Body of pancreas (tissue), 4 donors: Measurements from ENCODE around the gene EDN2. TPM values are rescaled to one million over a fixed set of nuclear protein-coding genes. Genes with fewer than 3 reads are reported as not detected.
A peak's percentile ranks its signal among the peaks of the same experiment; 100 is the strongest.

Source experiments
- ATAC-seq: fragments of 150-250 bp; one replicate; pipeline ENCODE4 v1.9.1; 2016
- DNase-seq, 4 donors: peaks; one replicate each; pipeline ENCODE4 v3.0.0-alpha.2; 2019
- H3K27ac ChIP-seq, 4 donors: fragments of 200-600 bp; sonication (generic); 1 replicate in 3 of 4; 2 replicates in 1 of 4; pipeline versions ENCODE4 v1.5.1 to v1.6.1; 2016 to 2019; ENCODE audit warnings: mild to moderate bottlenecking in 1 of 4, mixed read lengths in 1 of 4, moderate library complexity in 1 of 4
- H3K27me3 ChIP-seq, 2 donors: fragments of 200-600 bp; sonication (generic); one replicate each; pipeline ENCODE4 v1.6.0; 2016; ENCODE audit warnings: mild to moderate bottlenecking in 1 of 2
- H3K36me3 ChIP-seq, 2 donors: fragments of 200-600 bp; sonication (generic); replicated peaks in 1 of 2; 2 replicates each; pipeline ENCODE4 v1.5.1; 2016; ENCODE audit warnings: low read depth in 2 of 2; ENCODE audit not compliant: insufficient read depth in 1 of 2
- H3K4me1 ChIP-seq: fragments of 200-600 bp; sonication (generic); one replicate; pipeline ENCODE4 v1.6.0; 2016
- H3K4me3 ChIP-seq, 2 donors: fragments of 200-600 bp; sonication (generic); 1 replicate in 1 of 2; 2 replicates in 1 of 2; pipeline ENCODE4 v1.5.1; 2016 to 2019
- H3K9me3 ChIP-seq, 3 donors: fragments of 200-600 bp; sonication (generic); 1 replicate in 2 of 3; 2 replicates in 1 of 3; pipeline ENCODE4 v1.5.1; 2016
- POLR2A ChIP-seq, 3 donors: fragments of 450-650 bp; IDR thresholded peaks; one replicate each; pipeline ENCODE4 v1.6.1; 2016; ENCODE audit warnings: antibody characterized with exemption in 3 of 3, mild to moderate bottlenecking in 2 of 3
- WGBS, 2 donors: methylation state at CpG; one replicate each; pipeline ENCODE4 v1.1.5; 2017; 5-methylcytosine and 5-hydroxymethylcytosine counted together
- intact Hi-C: fragments of 100-400 bp; cut with DNase I; formaldehyde crosslinking; loops from one replicate; pipeline ENCODE4 v1.15.1; 2023
- total RNA-seq, 2 donors: library from RNA; depleted of rRNA; stranded (reverse); fragments of >200 nt; gene quantifications; one replicate each; pipeline ENCODE4 v1.1.0, GENCODE V29; 2016
- TF ChIP-seq, protein P1 (sequence below), 7 experiments: fragments of 450-650 bp in 4 of 7; fragments of 200-600 bp in 3 of 7; sonication (generic) in 3 of 7; IDR thresholded peaks; one replicate each; pipeline ENCODE4 v1.5.1; 2016 to 2019; ENCODE audit warnings: antibody characterized with exemption in 7 of 7

The EDN2 gene
- total RNA-seq, 2 donors from 2014 or later = 3.6 TPM

DNA sequence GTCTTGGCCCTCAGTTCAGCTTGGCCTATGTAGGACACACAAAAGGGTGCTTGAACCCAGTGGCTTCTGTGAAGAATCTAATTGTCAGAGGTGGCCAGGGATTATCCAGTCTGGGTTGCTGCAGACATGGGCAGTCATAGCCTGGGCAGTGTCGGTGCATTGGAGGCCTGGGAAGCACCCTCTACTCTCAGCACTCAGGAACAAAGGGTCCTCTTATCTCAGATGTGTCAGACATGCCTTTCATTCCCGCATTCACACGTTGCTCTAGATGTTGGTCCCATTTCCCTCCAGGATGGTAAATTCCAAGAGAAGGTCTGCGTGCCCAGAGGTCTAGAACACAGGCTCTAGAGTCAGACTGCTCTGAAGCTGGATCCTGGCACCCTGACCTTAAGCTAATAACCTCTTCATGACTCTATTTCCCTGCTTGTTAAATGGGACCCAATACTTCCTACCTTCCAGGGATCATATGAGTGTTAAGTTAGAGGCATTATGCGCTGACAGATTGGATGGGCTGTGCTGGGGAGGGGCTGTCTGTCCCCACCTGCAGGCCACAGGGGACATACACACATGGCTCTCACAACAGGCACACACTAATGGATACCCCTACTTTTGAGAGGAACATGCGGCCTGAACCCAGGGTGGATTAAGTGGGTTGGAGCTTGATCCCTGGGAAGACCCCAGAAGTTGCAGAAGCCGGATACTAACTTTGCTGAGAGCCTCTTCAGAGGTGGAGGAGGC is 16.5 kb upstream of the EDN2 start:
- TF ChIP-seq, protein P1, sequence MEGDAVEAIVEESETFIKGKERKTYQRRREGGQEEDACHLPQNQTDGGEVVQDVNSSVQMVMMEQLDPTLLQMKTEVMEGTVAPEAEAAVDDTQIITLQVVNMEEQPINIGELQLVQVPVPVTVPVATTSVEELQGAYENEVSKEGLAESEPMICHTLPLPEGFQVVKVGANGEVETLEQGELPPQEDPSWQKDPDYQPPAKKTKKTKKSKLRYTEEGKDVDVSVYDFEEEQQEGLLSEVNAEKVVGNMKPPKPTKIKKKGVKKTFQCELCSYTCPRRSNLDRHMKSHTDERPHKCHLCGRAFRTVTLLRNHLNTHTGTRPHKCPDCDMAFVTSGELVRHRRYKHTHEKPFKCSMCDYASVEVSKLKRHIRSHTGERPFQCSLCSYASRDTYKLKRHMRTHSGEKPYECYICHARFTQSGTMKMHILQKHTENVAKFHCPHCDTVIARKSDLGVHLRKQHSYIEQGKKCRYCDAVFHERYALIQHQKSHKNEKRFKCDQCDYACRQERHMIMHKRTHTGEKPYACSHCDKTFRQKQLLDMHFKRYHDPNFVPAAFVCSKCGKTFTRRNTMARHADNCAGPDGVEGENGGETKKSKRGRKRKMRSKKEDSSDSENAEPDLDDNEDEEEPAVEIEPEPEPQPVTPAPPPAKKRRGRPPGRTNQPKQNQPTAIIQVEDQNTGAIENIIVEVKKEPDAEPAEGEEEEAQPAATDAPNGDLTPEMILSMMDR (IDR thresholded peaks at IDR 0.05) = no peak
- no peak for TF ChIP-seq POLR2A (IDR thresholded peaks at IDR 0.05)
- Histone ChIP-seq H3K9me3 (no peaks in the 10 kb centered on the region), H3K27ac (peak overlapping the region; percentile 80 to 90 (median 86)), H3K36me3 (no peaks in the 10 kb centered on the region), H3K27me3 (no peaks in the 10 kb centered on the region), H3K4me3 (no peak overlapping the region), H3K4me1 (peaks cover 69% of the 10 kb centered on the region)
- DNase-seq (no peak), ATAC-seq (peak; percentile 23)
- 48 to 57% methylated on average over 7 of the region's 7 CpGs for WGBS, 2 donors
- intact Hi-C loops = no loop called here

DNA sequence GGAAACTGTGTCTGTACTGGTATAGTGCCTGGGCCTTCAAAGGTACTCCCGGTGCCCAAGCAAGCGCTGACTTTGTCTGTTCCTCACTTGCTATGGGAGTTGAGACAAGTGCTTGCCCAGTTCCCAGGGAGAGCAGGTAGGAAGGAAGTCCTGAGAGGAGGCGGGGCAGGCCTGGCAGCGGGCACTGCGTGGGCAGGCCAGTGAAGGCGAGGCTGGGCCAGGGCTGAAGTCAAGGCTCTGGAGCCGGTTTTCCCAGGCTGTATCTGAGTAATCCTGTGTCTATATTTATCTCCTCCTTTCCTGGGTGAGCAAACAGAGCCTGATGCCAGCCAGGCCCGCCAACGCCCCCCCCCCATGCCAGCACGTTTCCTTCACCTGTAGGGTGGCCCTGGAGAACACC is 15.9 kb upstream of the EDN2 start:
- intact Hi-C loops = no loop called here
- peak; percentile 84 for ATAC-seq
- Histone ChIP-seq H3K27ac (peak overlapping the region; percentile 80 to 90 (median 86)), H3K9me3 (no peaks in the 10 kb centered on the region), H3K36me3 (no peaks in the 10 kb centered on the region), H3K4me3 (no peak overlapping the region), H3K4me1 (peaks cover 74% of the 10 kb centered on the region), H3K27me3 (no peaks in the 10 kb centered on the region)
- 8 to 45% methylated on average over 4 to 10 of the region's 10 CpGs for WGBS, 2 donors
- DNase-seq = peak; percentile 92 to 97 (median 96)
- TF ChIP-seq, protein P1 (IDR thresholded peaks at IDR 0.05) = peak in 2 of 7 experiments; percentile 6 to 14
- peak in 2 of 3 donors; percentile 55 to 61 for TF ChIP-seq POLR2A (IDR thresholded peaks at IDR 0.05)

DNA sequence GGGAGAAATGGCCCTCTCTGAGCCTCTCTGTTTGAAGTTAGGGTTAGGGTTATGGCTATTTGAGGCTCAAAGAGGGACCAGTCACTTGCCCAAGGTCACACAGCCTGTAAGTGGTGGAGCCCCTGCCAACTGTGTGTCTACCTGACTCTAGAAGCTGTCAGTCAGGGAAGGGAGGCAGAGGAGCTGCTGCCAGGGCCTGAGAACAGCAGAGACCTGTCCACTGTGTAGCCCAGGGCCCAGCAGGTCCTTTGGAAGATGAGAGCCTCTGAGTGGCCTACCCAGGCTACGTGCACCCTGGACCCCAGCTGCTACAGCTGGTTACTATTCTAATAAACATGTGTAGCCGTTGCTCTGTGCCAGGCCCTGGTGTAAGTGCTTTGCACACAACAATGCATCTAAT is 15.1 kb upstream of the EDN2 start:
- 18 to 34% methylated on average over 2 of the region's 2 CpGs for WGBS, 2 donors
- intact Hi-C loops = no loop called here
- no peak for ATAC-seq

DNA sequence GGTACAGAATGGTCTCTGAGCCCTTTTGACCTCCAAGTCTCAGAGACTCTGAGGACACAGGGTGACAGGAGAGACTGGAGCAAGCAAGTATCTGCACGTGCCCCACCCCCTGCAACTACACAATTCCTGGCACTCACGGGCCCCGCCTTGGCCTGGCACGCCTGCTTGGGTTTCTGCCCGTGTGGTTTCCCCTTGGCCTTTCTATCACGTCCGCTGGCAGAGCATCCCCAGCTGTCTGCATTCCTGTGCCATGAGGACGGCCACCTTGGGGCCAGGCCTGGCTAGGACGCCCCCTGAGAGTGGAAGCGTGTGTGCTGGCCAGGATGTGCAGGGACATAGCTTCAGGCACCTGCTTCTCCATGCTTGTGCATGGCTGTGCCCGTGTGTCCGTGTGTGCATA is 14.3 kb upstream of the EDN2 start:
- ATAC-seq (peak; percentile 12), DNase-seq (peak; percentile 69 to 83 (median 78))
- no peaks in the 10 kb centered on the region for H3K27me3 ChIP-seq
- peaks cover 80% of the 10 kb centered on the region for H3K4me1 ChIP-seq
- intact Hi-C loops = no loop called here
- H3K27ac ChIP-seq = peak overlapping the region; percentile 48 to 90 (median 86)
- H3K9me3 ChIP-seq = no peaks in the 10 kb centered on the region
- H3K4me3 ChIP-seq = no peak overlapping the region
- no peaks in the 10 kb centered on the region for H3K36me3 ChIP-seq
- WGBS, 2 donors = 29 to 57% methylated on average over 7 to 12 of the region's 12 CpGs
- peak in 2 of 3 donors; percentile 9 to 18 for TF ChIP-seq POLR2A (IDR thresholded peaks at IDR 0.05)
- TF ChIP-seq, protein P1 (IDR thresholded peaks at IDR 0.05) = no peak

More for the DNA sequence above, 15.1 kb upstream of the EDN2 start:
- Histone ChIP-seq H3K9me3 (no peaks in the 10 kb centered on the region), H3K27ac (peak overlapping the region; percentile 48 to 90 (median 86)), H3K4me3 (no peak overlapping the region), H3K4me1 (peaks cover 80% of the 10 kb centered on the region), H3K36me3 (no peaks in the 10 kb centered on the region), H3K27me3 (no peaks in the 10 kb centered on the region)
- TF ChIP-seq POLR2A (IDR thresholded peaks at IDR 0.05) = no peak
- TF ChIP-seq, protein P1 (IDR thresholded peaks at IDR 0.05) = no peak
- peak in 2 of 4 donors; percentile 50 to 56 for DNase-seq
